ENCODE measurements around the gene IGF2. TPM values are rescaled to one million over a fixed set of nuclear protein-coding genes. Genes with fewer than 3 reads are reported as not detected.
A peak's percentile ranks its signal among the peaks of the same experiment; 100 is the strongest.

Gene IGF2
- total RNA-seq, 2 experiments from 2014 or later = 0.06 to 0.08 TPM

GRCh38 chr11:2163428-2163978, 24.3 kb upstream of the IGF2 start:
- no peaks in the 10 kb centered on the region for H3K9me3 Mint-ChIP-seq
- DNase-seq = no peak
- no peaks in the 10 kb centered on the region for H3K36me3 Mint-ChIP-seq
- H3K4me1 Mint-ChIP-seq = no peaks in the 10 kb centered on the region
- H3K4me3 Mint-ChIP-seq = no peak overlapping the region
- H3K27me3 Mint-ChIP-seq = peaks cover 8% of the 10 kb centered on the region
- no peak overlapping the region for H3K27ac Mint-ChIP-seq

- peaks cover 4% of the 10 kb centered on the region for H3K27me3 Mint-ChIP-seq
- no peak for DNase-seq
- no peaks in the 10 kb centered on the region for H3K9me3 Mint-ChIP-seq
- H3K4me3 Mint-ChIP-seq = no peak within 1 kb of the TSS
- no peak within 1 kb of the TSS for H3K27ac Mint-ChIP-seq
- H3K36me3 Mint-ChIP-seq = no peaks in the 10 kb centered on the region
- no peaks in the 10 kb centered on the region for H3K4me1 Mint-ChIP-seq
Measured at GRCh38 chr11:2160736-2161259, 21.6 kb upstream of the IGF2 start, which contains the start of gene INS. INS (minus strand) TSS chr11:2161209; CDS start chr11:2160971, 238 bp downstream.

- Mint-ChIP-seq H3K27me3 (peaks cover 4% of the 10 kb centered on the region), H3K36me3 (no peaks in the 10 kb centered on the region), H3K9me3 (no peaks in the 10 kb centered on the region), H3K4me3 (no peak overlapping the region), H3K27ac (no peak overlapping the region), H3K4me1 (no peaks in the 10 kb centered on the region)
- DNase-seq = no peak
Measured at GRCh38 chr11:2159536-2160413, 20.6 kb upstream of the IGF2 start.

GRCh38 chr11:2158966-2159365, 19.8 kb upstream of the IGF2 start:
- H3K9me3 Mint-ChIP-seq = no peaks in the 10 kb centered on the region
- DNase-seq = no peak
- no peak overlapping the region for H3K27ac Mint-ChIP-seq
- no peaks in the 10 kb centered on the region for H3K36me3 Mint-ChIP-seq
- peaks cover 4% of the 10 kb centered on the region for H3K27me3 Mint-ChIP-seq
- no peak overlapping the region for H3K4me3 Mint-ChIP-seq
- no peaks in the 10 kb centered on the region for H3K4me1 Mint-ChIP-seq

GRCh38 chr11:2158296-2158737, 19.1 kb upstream of the IGF2 start:
- DNase-seq = no peak
- no peaks in the 10 kb centered on the region for H3K9me3 Mint-ChIP-seq
- no peaks in the 10 kb centered on the region for H3K27me3 Mint-ChIP-seq
- no peaks in the 10 kb centered on the region for H3K36me3 Mint-ChIP-seq
- no peak overlapping the region for H3K4me3 Mint-ChIP-seq
- no peak overlapping the region for H3K27ac Mint-ChIP-seq
- no peaks in the 10 kb centered on the region for H3K4me1 Mint-ChIP-seq

GRCh38 chr11:2157294-2158040, 18.3 kb upstream of the IGF2 start:
- Mint-ChIP-seq H3K36me3 (no peaks in the 10 kb centered on the region), H3K9me3 (no peaks in the 10 kb centered on the region), H3K4me3 (no peak overlapping the region), H3K27me3 (no peaks in the 10 kb centered on the region), H3K4me1 (no peaks in the 10 kb centered on the region), H3K27ac (no peak overlapping the region)
- no peak for DNase-seq

GRCh38 chr11:2156416-2157182, 17.4 kb upstream of the IGF2 start:
- H3K36me3 Mint-ChIP-seq = no peaks in the 10 kb centered on the region
- DNase-seq = peak; percentile 53
- H3K4me3 Mint-ChIP-seq = no peak overlapping the region
- H3K27ac Mint-ChIP-seq = no peak overlapping the region
- H3K27me3 Mint-ChIP-seq = no peaks in the 10 kb centered on the region
- no peaks in the 10 kb centered on the region for H3K9me3 Mint-ChIP-seq
- peaks cover 5% of the 10 kb centered on the region for H3K4me1 Mint-ChIP-seq

- H3K36me3 Mint-ChIP-seq = no peaks in the 10 kb centered on the region
- H3K27ac Mint-ChIP-seq = no peak overlapping the region
- H3K9me3 Mint-ChIP-seq = no peaks in the 10 kb centered on the region
- no peak overlapping the region for H3K4me3 Mint-ChIP-seq
- H3K4me1 Mint-ChIP-seq = peaks cover 8% of the 10 kb centered on the region
- peaks cover 10% of the 10 kb centered on the region for H3K27me3 Mint-ChIP-seq
- DNase-seq = no peak
Measured at GRCh38 chr11:2155511-2155910, 16.3 kb upstream of the IGF2 start.

GRCh38 chr11:2154889-2155288, 15.7 kb upstream of the IGF2 start:
- H3K36me3 Mint-ChIP-seq = no peaks in the 10 kb centered on the region
- DNase-seq = no peak
- H3K27ac Mint-ChIP-seq = no peak overlapping the region
- peaks cover 16% of the 10 kb centered on the region for H3K27me3 Mint-ChIP-seq
- H3K9me3 Mint-ChIP-seq = no peaks in the 10 kb centered on the region
- no peak overlapping the region for H3K4me3 Mint-ChIP-seq
- peaks cover 8% of the 10 kb centered on the region for H3K4me1 Mint-ChIP-seq

GRCh38 chr11:2154195-2154585, 15.0 kb upstream of the IGF2 start:
- no peaks in the 10 kb centered on the region for H3K9me3 Mint-ChIP-seq
- peaks cover 21% of the 10 kb centered on the region for H3K27me3 Mint-ChIP-seq

GRCh38 chr11:2153581-2154194, 14.5 kb upstream of the IGF2 start:
- H3K4me1 Mint-ChIP-seq = peaks cover 11% of the 10 kb centered on the region
- no peaks in the 10 kb centered on the region for H3K9me3 Mint-ChIP-seq
- no peaks in the 10 kb centered on the region for H3K36me3 Mint-ChIP-seq
- H3K4me3 Mint-ChIP-seq = no peak overlapping the region
- H3K27me3 Mint-ChIP-seq = peaks cover 26% of the 10 kb centered on the region
- no peak overlapping the region for H3K27ac Mint-ChIP-seq
- no peak for DNase-seq

More at GRCh38 chr11:2154195-2154585, 15.0 kb upstream of the IGF2 start:
- Mint-ChIP-seq H3K4me1 (peaks cover 11% of the 10 kb centered on the region), H3K36me3 (no peaks in the 10 kb centered on the region), H3K27ac (no peak overlapping the region), H3K4me3 (no peak overlapping the region)
- no peak for DNase-seq

GRCh38 chr11:2151500-2152257, 12.5 kb upstream of the IGF2 start:
- no peak overlapping the region for H3K27ac Mint-ChIP-seq
- no peaks in the 10 kb centered on the region for H3K36me3 Mint-ChIP-seq
- no peaks in the 10 kb centered on the region for H3K9me3 Mint-ChIP-seq
- H3K27me3 Mint-ChIP-seq = peaks cover 44% of the 10 kb centered on the region
- no peak overlapping the region for H3K4me3 Mint-ChIP-seq
- peak; percentile 73 for DNase-seq
- peaks cover 11% of the 10 kb centered on the region for H3K4me1 Mint-ChIP-seq

GRCh38 chr11:2149864-2150847, 11.0 kb upstream of the IGF2 start:
- no peak overlapping the region for H3K27ac Mint-ChIP-seq
- H3K27me3 Mint-ChIP-seq = peaks cover 59% of the 10 kb centered on the region

More at GRCh38 chr11:2149864-2150847, 11.0 kb upstream of the IGF2 start:
- peaks cover 11% of the 10 kb centered on the region for H3K4me1 Mint-ChIP-seq
- no peak for DNase-seq
- no peaks in the 10 kb centered on the region for H3K36me3 Mint-ChIP-seq
- no peak overlapping the region for H3K4me3 Mint-ChIP-seq
- H3K9me3 Mint-ChIP-seq = no peaks in the 10 kb centered on the region
